HepG2 (cell line): ENCODE measurements around the gene ANK3. TPM values are rescaled to one million over a fixed set of nuclear protein-coding genes. Genes with fewer than 3 reads are reported as not detected.

Experiments
- ATAC-seq: fragments of 200-7000 bp; cut with Tn5 transposase; 3 replicates; pipeline ENCODE4 v1.9.1; 2020; ENCODE audit warnings: mild to moderate bottlenecking, moderate library complexity
- BruUV-seq: library from RNA; stranded (reverse); fragments of 400-500 nt; replicated peaks from 2 replicates; lab custom pipeline; 2021; lab: Mats Ljungman, UMichigan
- CTCF ChIA-PET: fragments of 300-600 bp; formaldehyde crosslinking; extraction: SDS; loops from one replicate; lab custom pipeline; 2021; ENCODE audit warnings: low total read pairs, inconsistent platforms, low intra/inter-chr PET ratio; lab: Yijun Ruan, JAX
- POLR2A ChIA-PET: fragments of 350-600 bp; sonication (Branson Sonifier 250); formaldehyde crosslinking; loops from one replicate; lab custom pipeline; 2020; ENCODE audit warnings: antibody characterized with exemption, inconsistent platforms; lab: Yijun Ruan, JAX
- DNase-seq: peaks from one replicate; pipeline ENCODE4 v3.0.0-alpha.2; 2015; ENCODE audit warnings: low spot score
- FAIRE-seq: peaks from 3 replicates; lab custom pipeline; 2011; peaks lifted over from hg19 to GRCh38; lab: Jason Lieb, UNC
- H2AFZ ChIP-seq: one replicate; pipeline ENCODE4 v1.6.1; 2011; ENCODE audit warnings: low read length, inconsistent platforms
- H3K27ac ChIP-seq: fragments of 300-600 bp; 3 replicates; pipeline ENCODE4 v1.8.0; 2011; ENCODE audit warnings: mixed run types, mild to moderate bottlenecking, mixed read lengths, low read length, inconsistent platforms; ENCODE audit not compliant: insufficient read depth; ENCODE audit errors: extremely low read length
- H3K27me3 ChIP-seq, 2 experiments: fragments of 200-600 bp in 1 of 2; 2 replicates in 1 of 2; 3 replicates in 1 of 2; pipeline versions ENCODE4 v1.6.0 to v1.8.0; 2011; ENCODE audit warnings: low read length in 2 of 2, mild to moderate bottlenecking in 2 of 2, moderate library complexity in 2 of 2, inconsistent platforms in 1 of 2; ENCODE audit not compliant: insufficient read depth in 2 of 2, control insufficient read depth in 1 of 2
- H3K36me3 ChIP-seq, 2 experiments: fragments of 200-600 bp in 1 of 2; replicated peaks in 1 of 2; 2 replicates in 1 of 2; 3 replicates in 1 of 2; pipeline versions ENCODE4 v1.5.1 to v1.8.0; 2011; ENCODE audit warnings: low read length in 2 of 2, inconsistent platforms in 1 of 2; ENCODE audit not compliant: insufficient read depth in 2 of 2, control insufficient read depth in 1 of 2
- H3K4me1 ChIP-seq: 2 replicates; pipeline ENCODE4 v1.5.1; 2012; ENCODE audit warnings: low read length, inconsistent platforms; ENCODE audit not compliant: insufficient read depth
- H3K4me2 ChIP-seq: 2 replicates; pipeline ENCODE4 v1.6.0; 2011; ENCODE audit warnings: low read depth, low read length, inconsistent platforms
- H3K4me3 ChIP-seq, 3 experiments: fragments of 200-600 bp in 1 of 3; sonication (generic), shearing (Covaris generic) in 1 of 3; replicated peaks in 1 of 3; 2 replicates each; pipeline ENCODE4 v1.5.1; 2011 to 2016; ENCODE audit warnings: low read length in 3 of 3, inconsistent platforms in 2 of 3, low read depth in 2 of 3, mild to moderate bottlenecking in 2 of 3, control low read depth in 1 of 3, mixed read lengths in 1 of 3; ENCODE audit not compliant: insufficient read depth in 1 of 3
- H3K79me2 ChIP-seq: one replicate; pipeline ENCODE4 v1.6.1; 2011; ENCODE audit warnings: low read length, inconsistent platforms; ENCODE audit not compliant: insufficient read depth
- H3K9ac ChIP-seq: 2 replicates; pipeline ENCODE4 v1.6.0; 2011; ENCODE audit warnings: mild to moderate bottlenecking, low read depth, low read length, inconsistent platforms; ENCODE audit not compliant: insufficient read depth
- H3K9me3 ChIP-seq: 2 replicates; pipeline ENCODE4 v1.5.1; 2012; ENCODE audit warnings: mild to moderate bottlenecking, low read length
- H4K20me1 ChIP-seq: 2 replicates; pipeline ENCODE4 v1.6.0; 2011; ENCODE audit warnings: inconsistent platforms, mild to moderate bottlenecking, low read length, moderate library complexity; ENCODE audit not compliant: insufficient read depth
- EP300 ChIP-seq, 3 experiments: sonication (generic) in 1 of 3; formaldehyde crosslinking in 1 of 3; IDR thresholded peaks; 2 replicates each; pipeline versions ENCODE4 v1.5.1 to v1.6.1; 2011 to 2020; ENCODE audit warnings: low read depth in 2 of 3, low read length in 2 of 3, borderline replicate concordance in 1 of 3, improper control_type of control experiment in 1 of 3, mild to moderate bottlenecking in 1 of 3, missing genetic modification reagents in 1 of 3, moderate library complexity in 1 of 3
- MBD4 ChIP-seq: IDR thresholded peaks from 2 replicates; pipeline ENCODE4 v1.6.1; 2012; ENCODE audit warnings: low read length, inconsistent platforms, borderline replicate concordance
- MED1 ChIP-seq: sonication (generic); formaldehyde crosslinking; IDR thresholded peaks from 2 replicates; pipeline ENCODE4 v1.4.0; 2020; ENCODE audit warnings: missing genetic modification reagents
- NBN ChIP-seq: fragments of 450-650 bp; conservative IDR thresholded peaks from 2 replicates; pipeline ENCODE4 v1.6.1; 2017
- NRL ChIP-seq: sonication (generic); formaldehyde crosslinking; IDR thresholded peaks from 2 replicates; pipeline ENCODE4 v1.5.0; 2020; ENCODE audit warnings: missing genetic modification reagents, mild to moderate bottlenecking, moderate library complexity, borderline replicate concordance
- SALL1 ChIP-seq: sonication (generic); formaldehyde crosslinking; IDR thresholded peaks from 2 replicates; pipeline ENCODE4 v1.8.0; 2022; ENCODE audit warnings: mild to moderate bottlenecking, missing genetic modification reagents
- SOX6 ChIP-seq, 2 experiments: fragments of 450-650 bp in 1 of 2; sonication (generic) in 1 of 2; formaldehyde crosslinking in 1 of 2; IDR thresholded peaks; 2 replicates each; pipeline versions ENCODE4 v1.4.0 to v1.6.1; 2017 to 2020; ENCODE audit warnings: antibody characterized with exemption in 1 of 2, mild to moderate bottlenecking in 1 of 2, missing genetic modification reagents in 1 of 2
- ZBTB21 ChIP-seq: sonication (generic); formaldehyde crosslinking; IDR thresholded peaks from 2 replicates; pipeline ENCODE4 v1.4.0; 2020; ENCODE audit warnings: missing genetic modification reagents
- ZFP62 ChIP-seq: sonication (generic); formaldehyde crosslinking; IDR thresholded peaks from 2 replicates; pipeline ENCODE4 v1.4.0; 2020; ENCODE audit warnings: missing genetic modification reagents
- ZKSCAN8 ChIP-seq: IDR thresholded peaks from 2 replicates; pipeline ENCODE4 v1.6.1; 2016; ENCODE audit warnings: borderline replicate concordance, missing genetic modification reagents, missing compliant biosample characterization
- ZNF367 ChIP-seq: sonication (generic); formaldehyde crosslinking; IDR thresholded peaks from 2 replicates; pipeline ENCODE4 v1.4.0; 2020; ENCODE audit warnings: missing genetic modification reagents, borderline replicate concordance
- ZNF510 ChIP-seq: sonication (generic); formaldehyde crosslinking; IDR thresholded peaks from 2 replicates; pipeline ENCODE4 v1.4.0; 2020; ENCODE audit warnings: low read depth, mild to moderate bottlenecking, missing genetic modification reagents
- ZNF782 ChIP-seq: sonication (generic); formaldehyde crosslinking; IDR thresholded peaks from 2 replicates; pipeline ENCODE4 v1.4.0; 2020; ENCODE audit warnings: missing genetic modification reagents, mild to moderate bottlenecking, borderline replicate concordance
- WGBS: methylation state at CpG from one replicate; pipeline ENCODE4 v1.1.6; 2017; ENCODE audit warnings: low lambda C conversion rate; 5-methylcytosine and 5-hydroxymethylcytosine counted together
- in situ Hi-C: cut with HindIII; loops from 2 replicates; pipeline ENCODE4 v1.10.0; 2017; ENCODE audit warnings: low pct_unique_long_range_greater_than_20kb; ENCODE audit not compliant: extremely low pct_ligation_motif_present
- intact Hi-C: fragments of 100-400 bp; cut with micrococcal nuclease; formaldehyde crosslinking; loops from one replicate; pipeline ENCODE4 v1.10.0; 2022; ENCODE audit not compliant: unreplicated experiment
- polyA plus RNA-seq, 8 experiments: library from polyadenylated mRNA; depleted of rRNA in 3 of 8; stranded (reverse) in 7 of 8; unstranded in 1 of 8; fragments of >200 nt; fragmentation: Illumina TruSeq in 4 of 8; extraction: Trizol in 4 of 8; gene quantifications; 2 replicates each; pipeline versions ENCODE4 v1.2.1 to v1.2.3, GENCODE V29; 2011 to 2016; ENCODE audit warnings: low read depth in 4 of 8, missing spikeins in 1 of 8, mixed read lengths in 1 of 8; ENCODE audit not compliant: insufficient read depth in 1 of 8
- total RNA-seq, 5 experiments: library from RNA; depleted of rRNA; stranded (reverse); fragments of >200 nt; fragmentation: Illumina TruSeq; extraction: Trizol; gene quantifications; 2 replicates each; pipeline ENCODE4 v1.2.3, GENCODE V29; 2016; ENCODE audit warnings: low read depth in 1 of 5
- TF ChIP-seq, protein P1 (sequence below): sonication (generic); formaldehyde crosslinking; IDR thresholded peaks from 2 replicates; pipeline ENCODE4 v1.4.0; 2020; ENCODE audit warnings: missing genetic modification reagents, low read depth, mild to moderate bottlenecking, borderline replicate concordance
- TF ChIP-seq, protein P2 (sequence below): sonication (generic); formaldehyde crosslinking; IDR thresholded peaks from 2 replicates; pipeline ENCODE4 v1.5.1; 2020; ENCODE audit warnings: mild to moderate bottlenecking, missing genetic modification reagents, borderline replicate concordance

The ANK3 gene
- total and polyA plus RNA-seq, 2 of the 13 experiments (the other 11 are each of a cell fraction or from before 2014, with no cell fraction given), result not detected

GRCh38 chr10:60009710-60010383 is 379.8 kb downstream of the ANK3 start:
- no peak overlapping the region for H3K4me3 ChIP-seq
- intact Hi-C loops, result no loop called here
- no peaks in the 10 kb centered on the region for H3K79me2 ChIP-seq
- TF ChIP-seq EP300 (IDR thresholded peaks at IDR 0.05; ENCODE audit: low read depth in 2 of 2, low read length in 2 of 2) (no peak), EP300 (CRISPR knock-in tag; IDR thresholded peaks at IDR 0.05; ENCODE audit: borderline replicate concordance) (no peak), ZNF782 (CRISPR knock-in tag) (no peak), SOX6 (IDR thresholded peaks at IDR 0.05) (no peak), SOX6 (CRISPR knock-in tag; IDR thresholded peaks at IDR 0.05) (no peak), NBN (no peak), ZKSCAN8 (no peak), ZBTB21 (CRISPR knock-in tag) (no peak), ZFP62 (CRISPR knock-in tag) (no peak), MED1 (CRISPR knock-in tag) (no peak), NRL (CRISPR knock-in tag) (no peak), ZNF510 (no peak), SALL1 (no peak), MBD4 (no peak), ZNF367 (CRISPR knock-in tag) (no peak)
- TF ChIP-seq, protein P1, sequence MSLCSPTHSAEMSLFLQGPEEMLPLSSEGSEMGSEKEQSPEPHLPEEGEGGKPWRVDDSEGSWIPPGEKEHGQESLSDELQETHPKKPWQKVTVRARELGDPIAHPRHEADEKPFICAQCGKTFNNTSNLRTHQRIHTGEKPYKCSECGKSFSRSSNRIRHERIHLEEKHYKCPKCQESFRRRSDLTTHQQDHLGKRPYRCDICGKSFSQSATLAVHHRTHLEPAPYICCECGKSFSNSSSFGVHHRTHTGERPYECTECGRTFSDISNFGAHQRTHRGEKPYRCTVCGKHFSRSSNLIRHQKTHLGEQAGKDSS (CRISPR knock-in tag), result no peak
- TF ChIP-seq, protein P2, sequence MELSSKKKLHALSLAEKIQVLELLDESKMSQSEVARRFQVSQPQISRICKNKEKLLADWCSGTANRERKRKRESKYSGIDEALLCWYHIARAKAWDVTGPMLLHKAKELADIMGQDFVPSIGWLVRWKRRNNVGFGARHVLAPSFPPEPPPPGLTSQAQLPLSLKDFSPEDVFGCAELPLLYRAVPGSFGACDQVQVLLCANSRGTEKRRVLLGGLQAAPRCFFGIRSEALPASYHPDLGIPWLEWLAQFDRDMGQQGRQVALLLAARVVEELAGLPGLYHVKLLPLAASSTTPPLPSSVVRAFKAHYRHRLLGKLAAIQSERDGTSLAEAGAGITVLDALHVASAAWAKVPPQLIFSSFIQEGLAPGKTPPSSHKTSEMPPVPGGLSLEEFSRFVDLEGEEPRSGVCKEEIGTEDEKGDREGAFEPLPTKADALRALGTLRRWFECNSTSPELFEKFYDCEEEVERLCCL, result no peak
- H3K4me1 ChIP-seq, result no peaks in the 10 kb centered on the region
- DNase-seq, result no peak
- in situ Hi-C loops, result no loop called here
- no TSS peak for BruUV-seq
- FAIRE-seq, result no peak
- H3K9me3 ChIP-seq, result no peaks in the 10 kb centered on the region
- H3K27ac ChIP-seq, result no peak overlapping the region
- CTCF ChIA-PET, result no interaction called here
- POLR2A ChIA-PET, result no interaction called here
- no peak overlapping the region for H3K9ac ChIP-seq
- no peak for ATAC-seq
- no peaks in the 10 kb centered on the region; a peak in 1 of 5 replicates for H3K27me3 ChIP-seq
- H4K20me1 ChIP-seq, result no peaks in the 10 kb centered on the region
- H3K4me2 ChIP-seq, result no peak overlapping the region
- H3K36me3 ChIP-seq, result no peaks in the 10 kb centered on the region
- no peak overlapping the region for H2AFZ ChIP-seq
- 0% methylated on average over 1 of the region's 2 CpGs for WGBS
